Testis (tissue), 3 donors: ENCODE results near the gene LHFPL4. TPM values are rescaled to one million over a fixed set of nuclear protein-coding genes. Genes with fewer than 3 reads are reported as not detected.

Experiments used
- DNase-seq: peaks from one replicate; pipeline ENCODE4 v3.0.0-alpha.2; 2019
- H3K27ac ChIP-seq, 2 donors: fragments of 200-600 bp; sonication (generic); one replicate each; pipeline ENCODE4 v1.5.1; 2019
- H3K27me3 ChIP-seq: fragments of 200-600 bp; sonication (generic); one replicate; pipeline ENCODE4 v1.5.1; 2019
- H3K36me3 ChIP-seq: fragments of 200-600 bp; sonication (generic); one replicate; pipeline ENCODE4 v1.5.1; 2017; ENCODE audit warnings: low read depth; ENCODE audit errors: missing control alignments
- H3K4me1 ChIP-seq: fragments of 200-600 bp; sonication (generic); one replicate; pipeline ENCODE4 v1.5.1; 2019
- H3K4me3 ChIP-seq, 2 donors: fragments of 200-600 bp; sonication (generic); one replicate each; pipeline ENCODE4 v1.5.1; 2017 to 2019
- H3K9me3 ChIP-seq: fragments of 200-600 bp; sonication (generic); one replicate; pipeline ENCODE4 v1.5.1; 2017
- POLR2A ChIP-seq: fragments of 450-650 bp; IDR thresholded peaks from one replicate; pipeline ENCODE4 v1.6.1; 2017; ENCODE audit warnings: antibody characterized with exemption, mild to moderate bottlenecking, moderate library complexity
- WGBS, 2 donors: methylation state at CpG; one replicate each; pipeline ENCODE4 v1.1.5; 2018; 5-methylcytosine and 5-hydroxymethylcytosine counted together
- intact Hi-C: fragments of 100-400 bp; cut with DNase I; formaldehyde crosslinking; loops from one replicate; pipeline ENCODE4 v1.15.1; 2023; ENCODE audit warnings: low total_unique reads
- polyA plus RNA-seq: library from polyadenylated mRNA; stranded (reverse); fragments of 350-450 nt; fragmentation: Illumina TruSeq; extraction: RNeasy Lipid Tissue Mini Kit (QIAGEN cat#74804); gene quantifications from one replicate; pipeline ENCODE4 v1.2.3, GENCODE V29; 2014; ENCODE audit warnings: low read depth, low replicate concordance; ENCODE audit not compliant: insufficient read depth
- total RNA-seq, 2 donors: library from RNA; depleted of rRNA; stranded (reverse); fragments of >200 nt; gene quantifications; one replicate each; pipeline ENCODE4 v1.2.3, GENCODE V29; 2016
- TF ChIP-seq, protein P1 (sequence below), 3 experiments: fragments of 450-650 bp in 2 of 3; fragments of 200-600 bp in 1 of 3; sonication (generic) in 1 of 3; IDR thresholded peaks; one replicate each; pipeline ENCODE4 v1.5.1; 2016 to 2019; ENCODE audit warnings: antibody characterized with exemption in 3 of 3, mild to moderate bottlenecking in 2 of 3, moderate library complexity in 1 of 3

Gene LHFPL4
- total and polyA plus RNA-seq, 3 donors from 2014 or later = 1.3 to 2.3 (median 1.3) TPM

DNA sequence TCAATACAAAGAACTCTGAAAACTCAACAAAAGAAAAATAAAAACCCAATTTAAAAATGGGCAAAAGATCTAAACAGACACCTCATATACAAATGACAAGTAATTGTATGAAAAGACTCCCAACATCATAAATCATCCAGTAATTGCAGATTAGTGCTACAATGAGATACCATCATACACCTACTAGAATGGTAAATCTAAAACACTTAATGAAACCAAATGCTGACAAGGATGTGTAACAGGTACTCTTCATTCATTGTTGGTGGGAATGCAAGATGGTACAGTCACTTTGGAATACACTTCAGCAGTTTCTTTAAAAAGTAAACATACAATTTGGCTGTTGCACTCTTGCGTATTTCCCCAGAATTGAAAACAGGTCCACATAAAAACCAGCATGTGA lies 68.4 kb downstream of the LHFPL4 start:
- H3K27ac ChIP-seq = no peak overlapping the region
- no peak for DNase-seq
- intact Hi-C loops = no loop called here
- WGBS, 2 donors = 92 to 96% methylated on average over 1 of the region's 1 CpG
- H3K4me3 ChIP-seq = no peak overlapping the region
- H3K27me3 ChIP-seq = no peaks in the 10 kb centered on the region
- no peaks in the 10 kb centered on the region for H3K4me1 ChIP-seq
- H3K9me3 ChIP-seq = no peaks in the 10 kb centered on the region
- H3K36me3 ChIP-seq = no peaks in the 10 kb centered on the region
- no peak for TF ChIP-seq POLR2A
- TF ChIP-seq, protein P1, sequence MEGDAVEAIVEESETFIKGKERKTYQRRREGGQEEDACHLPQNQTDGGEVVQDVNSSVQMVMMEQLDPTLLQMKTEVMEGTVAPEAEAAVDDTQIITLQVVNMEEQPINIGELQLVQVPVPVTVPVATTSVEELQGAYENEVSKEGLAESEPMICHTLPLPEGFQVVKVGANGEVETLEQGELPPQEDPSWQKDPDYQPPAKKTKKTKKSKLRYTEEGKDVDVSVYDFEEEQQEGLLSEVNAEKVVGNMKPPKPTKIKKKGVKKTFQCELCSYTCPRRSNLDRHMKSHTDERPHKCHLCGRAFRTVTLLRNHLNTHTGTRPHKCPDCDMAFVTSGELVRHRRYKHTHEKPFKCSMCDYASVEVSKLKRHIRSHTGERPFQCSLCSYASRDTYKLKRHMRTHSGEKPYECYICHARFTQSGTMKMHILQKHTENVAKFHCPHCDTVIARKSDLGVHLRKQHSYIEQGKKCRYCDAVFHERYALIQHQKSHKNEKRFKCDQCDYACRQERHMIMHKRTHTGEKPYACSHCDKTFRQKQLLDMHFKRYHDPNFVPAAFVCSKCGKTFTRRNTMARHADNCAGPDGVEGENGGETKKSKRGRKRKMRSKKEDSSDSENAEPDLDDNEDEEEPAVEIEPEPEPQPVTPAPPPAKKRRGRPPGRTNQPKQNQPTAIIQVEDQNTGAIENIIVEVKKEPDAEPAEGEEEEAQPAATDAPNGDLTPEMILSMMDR (IDR thresholded peaks at IDR 0.05) = no peak

- no peak overlapping the region for H3K27ac ChIP-seq
- no peak for DNase-seq
- 77 to 100% methylated on average over 1 of the region's 1 CpG for WGBS, 2 donors
- no peaks in the 10 kb centered on the region for H3K27me3 ChIP-seq
- H3K9me3 ChIP-seq = no peaks in the 10 kb centered on the region
- no peak overlapping the region for H3K4me3 ChIP-seq
- intact Hi-C loops = no loop called here
- H3K36me3 ChIP-seq = peaks cover 3% of the 10 kb centered on the region
- TF ChIP-seq, protein P1 (IDR thresholded peaks at IDR 0.05) = no peak
- TF ChIP-seq POLR2A = no peak
- H3K4me1 ChIP-seq = no peaks in the 10 kb centered on the region
Observed at GRCh38 chr3:9480265-9480664, 73.4 kb downstream of the LHFPL4 start.

- whole genome bisulfite sequencing, 2 donors = 95% methylated on average over 5 of the region's 5 CpGs
- intact Hi-C loops = no loop called here
- H3K36me3 ChIP-seq = peaks cover 3% of the 10 kb centered on the region
Observed at GRCh38 chr3:9476935-9477334, 76.7 kb downstream of the LHFPL4 start.

GRCh38 chr3:9474482-9474881 lies 79.1 kb downstream of the LHFPL4 start:
- no peaks in the 10 kb centered on the region for H3K27me3 ChIP-seq
- intact Hi-C loops = no loop called here
- no peaks in the 10 kb centered on the region for H3K9me3 ChIP-seq
- no peak overlapping the region for H3K4me3 ChIP-seq
- no peak for DNase-seq
- 93% methylated on average over 6 of the region's 6 CpGs for WGBS, 2 donors
- H3K27ac ChIP-seq = no peak overlapping the region
- peaks cover 3% of the 10 kb centered on the region for H3K36me3 ChIP-seq
- no peaks in the 10 kb centered on the region for H3K4me1 ChIP-seq
- TF ChIP-seq, protein P1 (IDR thresholded peaks at IDR 0.05) = no peak

More at GRCh38 chr3:9476935-9477334, 76.7 kb downstream of the LHFPL4 start:
- H3K4me3 ChIP-seq = no peak overlapping the region
- DNase-seq = no peak
- no peaks in the 10 kb centered on the region for H3K9me3 ChIP-seq
- no peaks in the 10 kb centered on the region for H3K4me1 ChIP-seq
- TF ChIP-seq, protein P1 (IDR thresholded peaks at IDR 0.05) = no peak
- no peak for TF ChIP-seq POLR2A
- no peaks in the 10 kb centered on the region for H3K27me3 ChIP-seq
- H3K27ac ChIP-seq = no peak overlapping the region

DNA sequence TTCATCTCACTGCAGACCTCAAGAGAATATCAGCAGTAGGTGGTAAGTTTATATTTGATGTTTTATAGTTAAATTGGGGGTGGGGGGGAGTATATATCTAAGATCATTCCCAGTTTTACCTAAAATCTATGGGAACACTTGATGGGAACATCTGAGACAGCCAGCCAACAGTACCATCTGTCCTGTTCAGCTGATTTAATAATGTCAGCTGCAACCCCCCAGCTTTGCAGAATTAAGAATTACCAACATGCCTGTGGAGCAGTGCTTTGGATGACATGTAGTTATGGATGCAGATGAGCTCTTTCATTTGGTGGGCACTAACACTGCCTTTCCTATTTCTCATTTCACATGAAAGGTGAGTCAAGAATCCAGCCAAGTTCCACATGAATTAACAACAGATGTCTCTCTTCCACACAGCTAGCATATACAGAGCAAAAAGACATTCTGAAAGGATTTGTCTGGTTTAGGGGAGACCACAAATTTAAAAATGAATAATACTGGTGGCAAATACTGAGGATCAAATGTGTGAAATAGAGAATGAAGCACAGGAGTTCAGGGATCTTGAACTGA lies 80.0 kb downstream of the LHFPL4 start:
- DNase-seq = no peak
- H3K9me3 ChIP-seq = no peaks in the 10 kb centered on the region
- H3K27ac ChIP-seq = no peak overlapping the region
- TF ChIP-seq, protein P1 (IDR thresholded peaks at IDR 0.05) = no peak
- TF ChIP-seq POLR2A = no peak
- no peak overlapping the region for H3K4me3 ChIP-seq
- intact Hi-C loops = no loop called here
- no peaks in the 10 kb centered on the region for H3K4me1 ChIP-seq
- no peaks in the 10 kb centered on the region for H3K27me3 ChIP-seq
- H3K36me3 ChIP-seq = peaks cover 3% of the 10 kb centered on the region
